Superior temporal gyrus (tissue), 1 donor: ENCODE data around the gene HRH2.
"Not testable (repeated sequence)": the region's sequence is repeated elsewhere in the genome, so short reads cannot be mapped to it uniquely, and the experiment has no call there.

Source experiments
- DNase-seq: peaks from one replicate; pipeline ENCODE4 v3.0.0-alpha.2; 2016; ENCODE audit errors: extremely low spot score

The HRH2 gene

GRCh38 chr5:175646251-175646650 is 11.6 kb upstream of the HRH2 start:
- no peak for DNase-seq

- no peak for DNase-seq
These were observed 7.9 kb upstream of the HRH2 start for GRCh38 chr5:175649967-175650366.

- not testable (repeated sequence) for DNase-seq
These were observed 7.3 kb upstream of the HRH2 start for GRCh38 chr5:175650430-175651205.

- DNase-seq: peak; percentile 53
These were observed 4.9 kb upstream of the HRH2 start for GRCh38 chr5:175652741-175653663.

- no peak for DNase-seq
These were observed 4.1 kb upstream of the HRH2 start for GRCh38 chr5:175653763-175654162.

DNA sequence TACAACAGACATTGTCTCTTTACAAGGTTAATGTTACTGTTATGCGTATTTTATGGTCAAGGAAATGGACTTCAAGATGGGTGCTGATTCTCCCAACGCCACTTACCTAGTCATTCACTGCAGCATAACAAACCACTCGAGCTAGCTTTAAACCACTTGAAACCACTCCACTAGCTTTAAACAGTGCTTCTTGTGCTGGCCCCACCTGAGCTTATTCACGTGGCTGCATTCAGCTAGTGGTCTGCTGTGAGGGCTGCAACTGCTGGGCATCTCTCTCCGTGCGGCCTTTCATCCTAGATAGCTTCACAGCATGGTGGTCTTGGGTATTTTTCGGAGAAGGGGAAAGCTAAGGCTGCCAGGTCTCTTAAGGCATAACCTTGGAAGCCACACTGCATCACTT is 3.5 kb upstream of the HRH2 start:
- no peak for DNase-seq

DNA sequence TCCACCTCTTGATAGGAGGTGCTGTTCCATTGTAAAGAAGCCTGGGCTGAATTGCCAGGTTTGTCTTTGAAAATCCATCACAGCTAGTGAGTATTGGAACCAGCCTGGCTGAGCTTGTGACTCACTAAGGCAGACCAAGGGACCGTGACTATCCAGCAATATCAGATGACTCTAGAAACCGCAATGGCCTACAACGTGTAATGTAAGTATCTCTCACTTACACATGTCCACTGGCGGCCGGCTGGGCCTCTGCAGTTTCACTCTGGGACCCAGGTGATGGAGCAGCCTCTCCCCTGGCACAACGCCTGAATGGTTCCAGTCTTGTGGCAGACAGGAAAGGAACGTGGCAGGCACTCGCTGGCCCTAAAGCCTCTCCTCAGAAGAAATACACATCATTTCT is 3.1 kb upstream of the HRH2 start:
- no peak for DNase-seq

DNA sequence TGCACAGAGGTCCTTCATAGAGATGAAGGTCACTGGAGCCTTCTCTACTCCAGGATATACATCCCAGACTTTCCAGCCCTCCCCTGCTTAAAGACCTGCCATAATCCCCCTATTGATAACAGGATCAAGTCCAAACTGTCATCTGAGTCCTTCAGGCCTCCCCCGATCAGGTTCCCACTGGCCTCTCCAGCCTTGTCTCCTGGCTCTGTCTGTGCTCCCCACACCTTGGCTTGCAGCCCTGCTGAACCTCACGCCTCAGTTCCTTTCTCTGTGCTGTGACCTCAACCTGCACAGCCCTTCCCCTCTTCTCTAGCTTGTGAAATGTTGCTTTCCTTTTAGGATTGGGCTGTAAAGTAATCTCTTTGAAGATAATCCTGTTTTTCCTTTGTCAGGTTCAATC is 2.5 kb upstream of the HRH2 start:
- no peak for DNase-seq

DNA sequence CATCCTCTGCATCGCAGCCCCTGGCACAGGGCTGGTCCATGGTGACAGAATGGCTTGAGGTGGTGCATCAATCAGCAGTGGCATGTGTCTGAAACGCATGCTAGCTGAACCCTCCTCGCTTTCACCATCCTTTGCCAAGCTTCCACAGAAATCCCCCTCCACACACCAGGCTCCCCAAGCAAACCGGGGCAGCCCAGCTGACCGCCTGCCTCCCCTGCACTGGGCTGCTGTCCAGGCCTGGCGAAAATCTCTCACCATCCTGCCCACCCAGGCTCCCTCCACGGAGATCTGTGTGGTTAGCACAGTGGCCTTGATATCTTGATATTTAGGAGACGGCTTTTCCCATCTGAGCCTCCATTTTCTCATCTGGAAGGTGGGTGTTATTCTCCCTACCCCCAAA is 905 bp upstream of the HRH2 start:
- DNase-seq: no peak

- DNase-seq: peak; percentile 13
These were observed 651 bp downstream of the HRH2 start for GRCh38 chr5:175658299-175659145.

DNA sequence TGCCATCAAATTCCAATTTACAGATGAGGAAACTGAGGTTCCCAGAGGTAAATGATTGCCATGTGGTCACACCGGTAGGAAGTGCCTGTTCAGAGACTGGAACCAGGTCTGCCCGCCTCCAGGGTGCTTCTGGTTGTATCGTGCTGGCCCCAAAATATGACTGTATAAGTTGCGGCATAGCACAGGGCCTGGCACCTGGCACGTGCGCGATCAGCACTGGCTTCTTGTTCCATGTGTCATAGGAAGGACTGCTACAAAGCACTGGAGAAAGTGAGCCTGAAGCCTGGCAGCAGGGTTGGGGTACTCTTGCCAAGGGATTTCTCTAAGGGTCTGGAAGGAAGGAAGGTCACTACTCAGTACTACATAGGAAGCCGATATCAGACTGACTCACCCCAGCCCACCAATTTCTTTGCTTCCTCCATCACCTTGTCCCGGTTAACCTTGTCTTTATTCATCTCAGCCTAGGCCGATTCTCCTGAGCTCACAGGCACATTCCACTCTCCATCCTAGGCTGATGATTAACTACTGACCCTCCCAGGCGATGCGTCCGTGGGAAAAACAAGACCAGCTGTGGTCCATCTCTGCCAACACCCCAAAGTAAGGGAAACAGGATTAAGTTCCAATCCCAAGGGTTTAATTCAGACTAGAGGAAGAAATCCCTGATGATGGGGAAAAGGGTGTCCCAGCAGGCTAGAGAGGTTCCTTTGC is 1.8 kb downstream of the HRH2 start:
- DNase-seq: peak; percentile 20

DNA sequence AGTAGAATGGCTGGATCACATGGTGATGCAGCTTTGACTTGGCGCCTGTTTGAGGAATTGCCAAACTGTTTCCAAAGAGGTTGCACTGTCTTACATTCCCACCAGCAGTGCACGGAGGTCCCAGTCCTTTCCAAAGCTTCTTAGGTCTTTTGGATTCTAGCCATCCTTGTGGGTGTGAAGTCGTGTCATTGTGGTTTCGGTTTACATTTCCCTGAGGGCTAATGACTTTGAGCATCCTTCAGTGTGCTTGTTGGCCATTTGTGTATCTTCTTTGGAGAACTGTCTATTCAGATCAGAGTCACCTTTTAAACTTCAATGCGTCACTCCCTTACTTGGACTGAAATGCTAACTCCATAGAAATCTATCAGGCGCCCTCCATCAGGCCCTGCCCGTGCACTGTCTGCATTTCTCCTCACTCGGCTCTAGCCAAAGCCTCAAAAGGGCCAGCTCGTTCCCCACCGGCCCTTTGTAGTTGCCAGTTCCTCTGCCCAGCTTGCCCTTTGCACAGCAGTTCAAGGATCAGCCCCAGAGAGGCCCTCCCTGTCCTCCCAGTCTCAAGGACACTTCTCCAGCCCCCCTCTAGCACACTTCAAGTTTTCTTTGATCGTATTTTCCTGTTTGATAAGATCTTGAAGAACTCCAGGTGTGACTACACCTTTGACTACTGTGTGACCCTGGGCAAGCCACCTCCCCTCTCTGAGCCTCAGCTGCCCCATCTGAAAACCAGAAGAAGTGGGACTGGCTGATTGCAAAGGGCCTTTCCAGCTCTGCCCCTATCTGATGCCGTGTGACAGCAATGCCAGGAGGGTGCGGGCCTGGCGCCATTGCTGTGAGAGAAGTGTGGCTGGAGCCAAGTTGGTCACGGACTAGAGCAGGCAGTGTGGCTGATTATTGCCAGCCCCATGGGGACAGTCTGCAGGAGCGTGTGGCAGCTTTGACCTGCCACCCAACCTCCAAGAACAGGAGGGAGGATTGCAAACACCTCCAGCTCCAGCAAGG is 5.6 kb downstream of the HRH2 start:
- DNase-seq: peak; percentile 13

DNA sequence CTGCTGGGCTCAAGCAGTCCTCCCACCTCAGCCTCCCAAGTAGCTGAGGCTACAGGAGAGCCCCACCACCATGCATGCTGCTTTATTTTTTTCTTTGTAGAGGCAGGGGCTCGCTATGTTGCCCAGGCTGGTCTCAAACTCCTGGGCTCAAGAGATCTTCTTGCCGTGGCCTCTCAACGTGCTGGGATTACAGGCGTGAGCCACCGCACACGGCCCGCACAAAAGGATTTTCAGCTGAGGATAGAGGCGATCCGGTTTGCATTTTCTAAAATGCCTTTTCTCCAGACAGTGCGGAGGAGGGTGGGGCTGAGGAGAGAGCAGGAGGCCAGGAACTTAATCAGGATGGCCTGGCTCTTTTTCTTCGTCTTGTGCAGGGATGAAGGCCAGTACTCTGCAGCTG is 6.9 kb downstream of the HRH2 start:
- DNase-seq: no peak

DNA sequence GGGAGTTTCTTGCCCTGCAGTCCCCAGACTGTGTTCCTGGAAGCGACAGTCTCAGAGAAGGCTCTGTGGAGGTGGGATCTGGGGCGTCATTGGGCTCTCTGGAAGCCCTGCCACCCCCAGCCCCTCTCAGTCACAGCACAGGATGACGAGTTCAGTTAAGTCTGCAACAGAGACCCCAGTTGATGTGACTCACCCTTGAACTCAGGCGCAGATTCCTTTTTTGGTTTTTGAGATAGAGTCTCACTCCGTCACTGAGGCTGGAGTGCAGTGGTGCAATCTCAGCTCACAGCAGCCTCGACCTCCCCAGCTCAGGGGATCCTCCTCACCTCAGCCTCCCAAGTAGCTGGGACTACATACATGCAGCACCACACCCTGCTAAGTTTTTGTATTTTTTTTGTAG is 8.3 kb downstream of the HRH2 start:
- DNase-seq: no peak

DNA sequence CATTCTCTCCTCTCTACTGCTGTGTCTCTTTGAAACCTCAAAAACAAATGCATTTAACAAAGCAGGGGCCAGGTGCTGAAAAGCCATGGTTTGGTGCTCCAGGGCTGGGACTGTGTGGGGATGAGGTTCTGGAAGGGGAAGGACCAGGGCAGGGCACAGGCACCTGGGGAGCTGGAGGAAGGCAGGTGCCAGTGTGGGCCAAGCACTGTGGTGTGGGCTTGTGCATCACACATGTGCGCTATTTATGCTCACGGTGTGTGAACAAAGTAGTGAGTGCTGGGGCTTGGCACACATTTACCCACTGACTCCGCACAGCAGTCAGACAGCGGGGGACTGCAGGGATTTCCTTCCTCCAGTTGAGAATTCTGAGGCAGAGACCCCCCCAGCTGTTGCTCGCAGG is 10.1 kb downstream of the HRH2 start:
- no peak for DNase-seq

DNA sequence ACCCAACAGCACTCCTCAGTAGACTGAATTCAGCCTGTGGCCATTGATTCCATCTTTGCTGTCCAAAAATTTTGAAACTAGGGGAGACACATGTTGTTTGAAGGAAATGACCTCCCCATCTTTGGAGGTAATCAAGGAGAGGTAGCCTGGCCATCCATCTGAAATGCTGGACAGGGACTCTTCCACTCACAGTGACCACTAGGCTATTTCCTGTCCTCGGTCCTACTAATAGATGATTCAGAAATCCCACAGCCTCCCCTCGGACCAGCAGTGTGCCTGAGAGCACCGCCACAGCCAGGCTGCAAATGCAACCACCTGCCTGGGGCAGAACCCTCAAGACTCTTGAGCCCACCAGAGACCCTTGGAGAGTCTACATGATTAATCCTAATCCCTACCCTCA is 12.5 kb downstream of the HRH2 start:
- DNase-seq: no peak

DNA sequence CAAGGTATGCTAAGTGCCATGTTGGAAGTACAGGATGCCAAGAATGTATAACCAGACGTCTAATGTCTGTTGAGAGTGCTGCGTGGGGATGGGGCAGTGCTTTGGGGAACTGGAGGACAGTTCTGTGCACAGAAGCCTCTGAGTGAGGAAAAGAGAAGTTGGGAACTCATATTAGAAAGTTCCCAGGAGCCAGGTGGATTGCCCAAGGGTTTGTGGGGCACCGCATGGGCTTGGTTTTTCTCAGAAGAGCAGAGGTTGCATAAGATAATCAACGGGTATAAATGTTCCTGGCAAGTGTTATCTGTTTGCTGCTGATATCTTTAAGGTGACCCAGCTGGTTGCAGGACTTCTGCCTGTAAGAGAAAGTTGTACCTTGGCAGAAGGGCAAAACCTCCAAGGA is 13.1 kb downstream of the HRH2 start:
- DNase-seq: no peak

GRCh38 chr5:175672976-175673648 is 15.2 kb downstream of the HRH2 start:
- DNase-seq: no peak

DNA sequence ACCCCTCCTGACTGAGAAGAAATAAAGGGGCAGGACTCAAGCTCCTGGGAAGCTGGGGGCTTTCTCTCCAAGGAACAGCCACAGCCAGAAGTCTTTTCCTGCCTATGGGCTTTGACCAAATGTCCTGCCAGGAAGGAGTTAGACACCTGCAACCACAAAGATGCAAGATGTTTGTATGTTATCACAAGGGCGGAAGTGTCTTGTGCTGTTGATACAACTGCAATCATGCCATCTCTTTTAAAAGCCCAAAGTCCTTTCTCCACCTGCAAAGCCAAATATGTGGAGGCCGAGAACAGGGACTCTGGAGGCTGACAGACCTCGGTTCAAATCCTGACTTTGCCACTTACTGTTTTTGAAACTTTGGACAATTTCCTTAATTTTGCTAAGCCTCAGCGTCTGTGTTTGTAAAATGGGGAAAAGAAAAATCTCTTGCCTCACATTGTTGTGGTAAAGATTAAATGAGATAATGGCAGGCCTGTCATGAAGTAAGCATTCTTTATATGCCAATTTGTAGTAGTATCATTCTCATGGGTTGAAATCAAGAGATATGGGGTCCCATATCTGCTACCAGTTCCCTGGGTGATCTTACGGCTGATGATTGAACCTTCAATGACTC is 17.0 kb downstream of the HRH2 start:
- no peak for DNase-seq
